Small intestine (tissue), 7 donors: ENCODE data around the gene YWHAG. TPM values are rescaled to one million over a fixed set of nuclear protein-coding genes. Genes with fewer than 3 reads are reported as not detected.
A peak's percentile ranks its signal among the peaks of the same experiment; 100 is the strongest.
"Not testable (repeated sequence)": the region's sequence is repeated elsewhere in the genome, so short reads cannot be mapped to it uniquely, and the experiment has no call there.

Experiments
- DNase-seq, 2 donors: peaks; one replicate each; pipeline versions ENCODE4 v3.0.0 to v3.0.0-alpha.2; 2013
- FAIRE-seq: peaks from 2 replicates; lab custom pipeline; 2012; peaks lifted over from hg19 to GRCh38; lab: Jason Lieb, UNC
- H3K27ac ChIP-seq, 3 donors: one replicate each; pipeline ENCODE4 v1.5.1; 2013; ENCODE audit warnings: low read length in 2 of 3, mild to moderate bottlenecking in 2 of 3, control low read depth in 1 of 3, inconsistent platforms in 1 of 3, low read depth in 1 of 3, moderate library complexity in 1 of 3
- H3K27me3 ChIP-seq, 3 donors: one replicate each; pipeline ENCODE4 v1.6.1; 2013; ENCODE audit warnings: low read length in 3 of 3, inconsistent platforms in 1 of 3; ENCODE audit not compliant: control insufficient read depth in 3 of 3, insufficient read depth in 3 of 3
- H3K36me3 ChIP-seq, 3 donors: one replicate each; pipeline ENCODE4 v1.6.1; 2013; ENCODE audit warnings: low read length in 3 of 3, inconsistent platforms in 1 of 3, low read depth in 1 of 3, mild to moderate bottlenecking in 1 of 3, moderate library complexity in 1 of 3; ENCODE audit not compliant: control insufficient read depth in 3 of 3, insufficient read depth in 2 of 3
- H3K4me1 ChIP-seq, 3 donors: one replicate each; pipeline ENCODE4 v1.6.1; 2013; ENCODE audit warnings: low read length in 2 of 3, inconsistent platforms in 1 of 3, low read depth in 1 of 3, mild to moderate bottlenecking in 1 of 3, moderate library complexity in 1 of 3; ENCODE audit not compliant: control insufficient read depth in 3 of 3, insufficient read depth in 2 of 3
- H3K4me3 ChIP-seq, 3 donors: one replicate each; pipeline ENCODE4 v1.5.1; 2013; ENCODE audit warnings: low read length in 3 of 3, control low read depth in 1 of 3, inconsistent platforms in 1 of 3, low read depth in 1 of 3, mild to moderate bottlenecking in 1 of 3, moderate library complexity in 1 of 3
- H3K9me3 ChIP-seq, 2 donors: one replicate each; pipeline ENCODE4 v1.6.1; 2013; ENCODE audit warnings: low read depth in 1 of 2, low read length in 1 of 2; ENCODE audit not compliant: control insufficient read depth in 2 of 2, insufficient read depth in 1 of 2
- WGBS, 3 donors: extraction: QIAGEN DNeasy Blood & Tissue Kit; methylation state at CpG; one replicate each; pipeline ENCODE4 v1.1.7; 2013; 5-methylcytosine and 5-hydroxymethylcytosine counted together
- polyA plus RNA-seq, 4 donors: library from polyadenylated mRNA; stranded (reverse) in 3 of 4; unstranded in 1 of 4; fragments of 200-250 nt in 3 of 4; fragments of 120-200 nt in 1 of 4; gene quantifications; one replicate each; pipeline versions ENCODE4 v1.2.1 to v1.2.3, GENCODE V29; 2013
- donor health status: healthy with polysubstance abuse.
- donor health status: control.
- donor health status: control.
- donor health status: Bipolar disorder and iron deficiency.
- donor health status: healthy.

The YWHAG gene
- polyA plus RNA-seq, 4 donors, result 47.4 to 80.1 (median 54.5) TPM

- FAIRE-seq (no peak), DNase-seq (peak; percentile 73 to 87)
- Histone ChIP-seq H3K27ac (no peak overlapping the region), H3K36me3 (no peaks in the 10 kb centered on the region), H3K9me3 (no peaks in the 10 kb centered on the region), H3K27me3 (no peaks in the 10 kb centered on the region), H3K4me1 (peaks cover 0 to 19% (median 3%) of the 10 kb centered on the region in 3 donors), H3K4me3 (peak overlapping the region; percentile 39 to 62 (median 50))
- 8 to 16% (median 10%) methylated on average over 35 to 45 of the region's 45 CpGs for WGBS, 3 donors
These were observed 38.8 kb upstream of the YWHAG start for GRCh38 chr7:76397409-76398183.

GRCh38 chr7:76396864-76397263, 38.1 kb upstream of the YWHAG start:
- Histone ChIP-seq H3K36me3 (no peaks in the 10 kb centered on the region), H3K9me3 (no peaks in the 10 kb centered on the region), H3K4me3 (no peak overlapping the region), H3K27me3 (no peaks in the 10 kb centered on the region), H3K4me1 (peaks cover 0 to 22% (median 3%) of the 10 kb centered on the region in 3 donors), H3K27ac (no peak overlapping the region)
- FAIRE-seq (no peak), DNase-seq (no peak)
- 20 to 58% (median 40%) methylated on average over 8 of the region's 8 CpGs for WGBS, 3 donors

- H3K27me3 ChIP-seq, result no peaks in the 10 kb centered on the region
- H3K9me3 ChIP-seq, result no peaks in the 10 kb centered on the region
- H3K4me1 ChIP-seq, result peaks cover 0 to 22% (median 3%) of the 10 kb centered on the region in 3 donors
- DNase-seq, result no peak
- no peak overlapping the region for H3K4me3 ChIP-seq
- FAIRE-seq, result no peak
- no peaks in the 10 kb centered on the region for H3K36me3 ChIP-seq
- no peak overlapping the region for H3K27ac ChIP-seq
- WGBS, 3 donors, result 63 to 68% (median 68%) methylated on average over 11 to 13 of the region's 13 CpGs
These were observed 37.4 kb upstream of the YWHAG start for GRCh38 chr7:76395965-76396726.

- 82 to 93% (median 86%) methylated on average over 8 to 11 of the region's 11 CpGs for WGBS, 3 donors
- H3K9me3 ChIP-seq, H3K36me3 ChIP-seq, H3K27ac ChIP-seq, H3K4me3 ChIP-seq, DNase-seq, FAIRE-seq, H3K27me3 ChIP-seq: not testable (repeated sequence)
- H3K4me1 ChIP-seq, result peaks cover 0 to 22% (median 3%) of the 10 kb centered on the region in 3 donors
These were observed 36.8 kb upstream of the YWHAG start for GRCh38 chr7:76395605-76395964.

DNA sequence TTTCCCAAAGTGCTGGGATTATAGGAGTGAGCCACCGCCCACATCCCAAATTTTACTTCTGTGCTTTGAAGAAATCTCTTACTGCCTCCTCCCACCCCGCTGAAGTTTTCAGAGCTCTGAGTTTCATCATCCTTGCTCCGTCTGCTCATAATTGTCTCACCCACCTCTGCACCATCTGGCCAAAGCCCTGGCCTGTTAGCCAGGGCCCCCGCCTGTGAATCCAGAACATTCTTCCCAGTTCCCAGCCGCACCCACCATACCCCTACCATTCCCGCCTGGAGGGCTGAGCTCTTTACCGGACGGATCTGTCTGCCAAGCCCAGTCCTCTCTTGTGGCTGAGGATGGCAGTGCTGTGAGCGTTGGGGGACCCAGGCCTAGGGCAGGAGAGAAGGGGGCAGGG, 36.2 kb upstream of the YWHAG start:
- Histone ChIP-seq H3K9me3 (no peaks in the 10 kb centered on the region), H3K4me1 (peaks cover 0 to 22% (median 3%) of the 10 kb centered on the region in 3 donors), H3K4me3 (no peak overlapping the region), H3K27ac (no peak overlapping the region), H3K27me3 (no peaks in the 10 kb centered on the region), H3K36me3 (no peaks in the 10 kb centered on the region)
- 91 to 96% (median 92%) methylated on average over 9 of the region's 9 CpGs for WGBS, 3 donors
- DNase-seq (no peak), FAIRE-seq (no peak)

GRCh38 chr7:76393116-76394031, 34.6 kb upstream of the YWHAG start:
- DNase-seq (peak; percentile 96 to 97), FAIRE-seq (no peak)
- Histone ChIP-seq H3K9me3 (no peaks in the 10 kb centered on the region), H3K4me1 (peaks cover 0 to 22% (median 3%) of the 10 kb centered on the region in 3 donors), H3K36me3 (no peaks in the 10 kb centered on the region), H3K4me3 (peak overlapping the region; percentile 48 to 56 (median 49)), H3K27ac (peak overlapping the region; percentile 73 to 92 (median 85)), H3K27me3 (no peaks in the 10 kb centered on the region)
- WGBS, 3 donors, result 0 to 4% (median 1%) methylated on average over 46 to 99 of the region's 99 CpGs

- 27 to 33% (median 30%) methylated on average over 12 of the region's 12 CpGs for WGBS, 3 donors
- Histone ChIP-seq H3K4me1 (peaks cover 0 to 20% (median 3%) of the 10 kb centered on the region in 3 donors), H3K36me3 (no peaks in the 10 kb centered on the region), H3K27ac (peak overlapping the region; percentile 72 to 92 (median 85)), H3K4me3 (peak overlapping the region in 2 of 3 donors; percentile 21 to 33), H3K9me3 (no peaks in the 10 kb centered on the region), H3K27me3 (no peaks in the 10 kb centered on the region)
- no peak for FAIRE-seq
- no peak for DNase-seq
These were observed 33.8 kb upstream of the YWHAG start for GRCh38 chr7:76392531-76393115.
